ENCODE data around the gene PRELID3B.

DNA sequence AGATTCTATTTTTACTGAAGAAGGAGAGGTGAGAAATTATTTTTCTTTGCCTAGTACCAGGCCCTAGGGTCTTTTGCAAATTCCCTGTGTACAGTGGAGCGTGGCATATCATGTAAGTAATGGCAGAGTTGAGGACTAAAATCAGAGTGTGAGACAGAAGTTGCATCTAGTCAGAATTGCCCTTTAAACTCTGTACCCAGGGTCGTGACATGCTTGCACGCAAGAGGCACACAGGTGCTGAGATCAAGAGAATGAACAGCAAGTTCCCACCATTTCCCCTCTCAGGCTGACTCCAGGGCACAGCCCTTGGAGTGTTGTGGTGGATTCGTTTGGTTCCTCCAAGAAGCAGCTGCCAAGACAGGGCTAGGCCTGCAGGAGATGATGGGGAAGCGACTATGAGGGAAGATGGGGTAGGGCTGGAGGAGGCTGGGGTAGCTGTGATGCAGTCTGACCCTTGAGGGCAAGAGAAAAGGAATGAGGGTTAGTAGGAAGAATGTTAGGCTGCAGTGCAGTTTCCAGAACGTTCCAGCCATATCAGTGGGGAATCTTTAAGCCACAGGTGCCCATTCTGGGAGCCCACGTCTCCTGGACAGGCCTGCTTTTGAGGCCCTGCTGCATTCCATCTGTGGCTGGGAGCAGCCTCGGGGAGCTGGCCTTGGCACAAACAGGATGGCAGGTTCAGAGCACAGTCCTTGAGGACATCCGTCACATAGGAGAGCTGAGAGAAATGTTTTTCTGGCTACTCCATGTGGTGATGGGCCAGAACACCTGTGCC is 54.6 kb downstream of the PRELID3B start:
- no peak for TF ChIP-seq POLR2A (IDR thresholded peaks at IDR 0.05)
- TF ChIP-seq, protein P1, sequence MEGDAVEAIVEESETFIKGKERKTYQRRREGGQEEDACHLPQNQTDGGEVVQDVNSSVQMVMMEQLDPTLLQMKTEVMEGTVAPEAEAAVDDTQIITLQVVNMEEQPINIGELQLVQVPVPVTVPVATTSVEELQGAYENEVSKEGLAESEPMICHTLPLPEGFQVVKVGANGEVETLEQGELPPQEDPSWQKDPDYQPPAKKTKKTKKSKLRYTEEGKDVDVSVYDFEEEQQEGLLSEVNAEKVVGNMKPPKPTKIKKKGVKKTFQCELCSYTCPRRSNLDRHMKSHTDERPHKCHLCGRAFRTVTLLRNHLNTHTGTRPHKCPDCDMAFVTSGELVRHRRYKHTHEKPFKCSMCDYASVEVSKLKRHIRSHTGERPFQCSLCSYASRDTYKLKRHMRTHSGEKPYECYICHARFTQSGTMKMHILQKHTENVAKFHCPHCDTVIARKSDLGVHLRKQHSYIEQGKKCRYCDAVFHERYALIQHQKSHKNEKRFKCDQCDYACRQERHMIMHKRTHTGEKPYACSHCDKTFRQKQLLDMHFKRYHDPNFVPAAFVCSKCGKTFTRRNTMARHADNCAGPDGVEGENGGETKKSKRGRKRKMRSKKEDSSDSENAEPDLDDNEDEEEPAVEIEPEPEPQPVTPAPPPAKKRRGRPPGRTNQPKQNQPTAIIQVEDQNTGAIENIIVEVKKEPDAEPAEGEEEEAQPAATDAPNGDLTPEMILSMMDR (IDR thresholded peaks at IDR 0.05), result no peak
